Measurements from ENCODE around the gene SLC18B1.

SLC18B1 gene

GRCh38 chr6:132726608-132726975 lies 71.8 kb downstream of the SLC18B1 start:
- H3K27ac ChIP-seq, result no peak overlapping the region
- TF ChIP-seq CTCF (conservative IDR thresholded peaks at IDR 0.05), result no peak
- no peak for TF ChIP-seq ZFX (IDR thresholded peaks at IDR 0.05)

GRCh38 chr6:132725947-132726607 lies 72.4 kb downstream of the SLC18B1 start:
- no peak overlapping the region for H3K27ac ChIP-seq

GRCh38 chr6:132725471-132725870 lies 73.0 kb downstream of the SLC18B1 start:
- TF ChIP-seq ZFX (IDR thresholded peaks at IDR 0.05), result no peak
- TF ChIP-seq CTCF (conservative IDR thresholded peaks at IDR 0.05), result no peak

More at GRCh38 chr6:132725947-132726607, 72.4 kb downstream of the SLC18B1 start:
- TF ChIP-seq ZFX (IDR thresholded peaks at IDR 0.05) (no peak), CTCF (conservative IDR thresholded peaks at IDR 0.05) (no peak)

GRCh38 chr6:132719736-132720448 lies 78.5 kb downstream of the SLC18B1 start:
- TF ChIP-seq ZFX (IDR thresholded peaks at IDR 0.05) (no peak), CTCF (conservative IDR thresholded peaks at IDR 0.05) (no peak)
- no peak overlapping the region for H3K27ac ChIP-seq

More at GRCh38 chr6:132725471-132725870, 73.0 kb downstream of the SLC18B1 start:
- H3K27ac ChIP-seq, result no peak overlapping the region

Measured in C4-2B (cell line).